Activated CD8-positive, alpha-beta memory T cell treated with anti-CD3 and anti-CD28 coated beads for 24 hours (primary cell): Measurements from ENCODE around the gene WDFY2.

Experiments used
- DNase-seq: peaks from one replicate; pipeline ENCODE4 v3.0.0-alpha.2; 2020

WDFY2 gene

GRCh38 chr13:51756651-51757050 is 172.4 kb downstream of the WDFY2 start:
- DNase-seq = no peak

DNA sequence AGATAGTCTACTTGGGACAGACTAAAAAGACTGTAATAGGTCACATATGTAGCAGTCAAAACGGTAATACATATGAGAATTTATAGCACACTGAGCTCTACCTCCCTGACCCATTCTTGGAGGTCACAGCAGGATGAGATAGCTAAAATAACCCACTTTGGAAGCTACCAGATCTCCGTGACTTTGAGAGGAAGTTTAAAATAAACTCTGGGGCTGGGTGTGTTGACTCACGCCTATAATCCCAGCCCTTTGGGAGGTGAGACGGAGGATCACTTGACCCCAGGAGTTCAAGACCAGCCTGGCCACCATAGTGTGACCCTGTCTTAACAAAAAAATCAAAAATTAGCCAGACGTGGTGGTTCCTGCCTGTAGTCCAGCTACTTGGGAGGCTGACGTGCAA is 174.4 kb downstream of the WDFY2 start:
- no peak for DNase-seq

GRCh38 chr13:51759240-51759639 is 175.0 kb downstream of the WDFY2 start:
- no peak for DNase-seq

- DNase-seq = no peak
These were observed 176.3 kb downstream of the WDFY2 start for GRCh38 chr13:51760592-51760991.

- no peak for DNase-seq
These were observed 177.5 kb downstream of the WDFY2 start for GRCh38 chr13:51761643-51762350.

GRCh38 chr13:51763486-51763885 is 179.2 kb downstream of the WDFY2 start:
- no peak for DNase-seq

DNA sequence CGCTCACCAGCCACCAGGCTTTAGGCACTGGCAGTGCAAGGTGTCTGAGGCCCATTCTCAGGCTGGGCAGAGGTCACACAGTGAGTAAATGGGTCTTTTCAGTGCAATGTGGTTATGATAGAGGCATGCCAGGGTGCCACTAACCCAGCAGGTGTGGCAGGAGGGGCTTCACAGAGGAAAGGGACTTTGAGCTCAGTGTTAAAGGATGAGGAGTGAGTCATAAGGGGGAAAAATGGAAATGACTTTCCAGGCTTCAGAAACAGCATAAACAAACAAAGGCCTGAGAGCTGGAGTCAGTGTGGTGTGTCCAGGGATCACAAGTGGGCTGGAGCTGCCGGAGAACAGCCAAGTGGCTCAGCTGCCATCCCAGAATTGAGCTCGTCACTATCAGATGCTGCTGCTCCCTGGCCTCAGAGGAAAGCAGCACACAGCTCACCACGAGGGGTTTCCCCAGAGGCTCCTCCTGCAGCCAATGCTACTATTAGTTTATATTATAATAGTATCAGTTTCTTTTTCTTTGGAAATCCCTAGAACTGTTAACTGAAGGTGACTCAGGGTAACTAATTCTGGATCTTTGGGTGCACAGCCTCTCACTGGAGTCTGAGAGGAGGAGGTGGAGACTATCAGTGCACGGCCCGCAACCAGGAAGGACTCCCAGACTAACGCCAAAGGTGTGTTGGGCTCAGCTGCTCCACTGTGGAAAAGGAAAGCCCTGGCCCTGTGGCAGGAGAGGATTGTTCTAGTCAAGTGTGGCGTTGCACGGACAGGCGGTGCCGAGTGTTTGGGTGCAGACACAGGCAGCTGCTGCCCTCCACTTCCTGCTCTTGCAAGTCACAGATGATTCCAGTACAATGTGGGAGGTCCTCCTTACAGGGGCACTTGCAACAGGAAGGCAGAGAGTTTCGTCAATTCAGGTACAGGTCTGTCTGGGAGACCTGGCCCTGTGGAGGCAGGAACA is 180.2 kb downstream of the WDFY2 start:
- DNase-seq = peak; percentile 87

- DNase-seq = no peak
These were observed 180.9 kb downstream of the WDFY2 start for GRCh38 chr13:51765142-51765515.

- DNase-seq = no peak
These were observed 182.8 kb downstream of the WDFY2 start for GRCh38 chr13:51767100-51767499.

- DNase-seq = no peak
These were observed 184.2 kb downstream of the WDFY2 start for GRCh38 chr13:51768378-51768921.

DNA sequence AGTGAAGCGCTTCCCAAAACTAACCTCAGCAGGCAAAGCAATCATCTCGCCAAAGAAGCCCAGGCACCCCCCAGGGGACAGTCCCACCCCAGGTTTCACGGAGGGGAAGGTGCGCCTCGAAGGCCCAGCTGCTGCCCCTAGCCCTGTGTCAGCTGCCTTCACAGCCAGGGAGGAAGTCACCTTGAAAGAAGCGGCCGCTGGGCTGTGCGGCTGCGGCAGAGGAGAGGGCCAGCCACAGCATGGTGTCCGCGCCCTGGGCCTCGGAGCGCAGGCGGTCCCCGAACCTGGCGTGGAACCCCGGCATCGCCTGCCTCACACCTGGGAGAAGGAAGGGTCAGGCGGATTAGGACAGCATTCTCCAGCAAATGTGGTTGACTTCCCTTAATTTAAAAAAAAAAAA is 184.7 kb downstream of the WDFY2 start:
- no peak for DNase-seq

GRCh38 chr13:51769455-51770127 is 185.3 kb downstream of the WDFY2 start:
- DNase-seq = no peak

DNA sequence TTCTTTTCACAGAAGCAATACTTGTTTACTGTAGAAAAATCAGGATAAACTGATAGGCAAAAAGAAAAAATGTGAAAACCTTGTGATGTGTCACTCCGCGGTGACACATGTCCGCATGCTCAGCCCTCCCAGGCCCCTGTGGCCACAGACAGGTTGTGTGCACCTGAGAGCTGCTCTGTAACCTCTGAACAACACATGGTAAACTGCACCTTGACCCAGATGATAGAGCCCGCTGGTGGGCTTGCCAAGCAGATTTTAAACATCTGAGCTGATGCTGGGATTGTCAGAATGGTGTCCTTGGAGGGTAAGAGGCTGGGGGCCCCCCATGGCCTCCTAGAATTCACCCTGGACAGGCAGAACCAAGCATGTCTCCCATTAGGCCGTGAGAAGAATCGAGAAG is 185.9 kb downstream of the WDFY2 start:
- no peak for DNase-seq

- DNase-seq = no peak
These were observed 186.6 kb downstream of the WDFY2 start for GRCh38 chr13:51770681-51771417.

DNA sequence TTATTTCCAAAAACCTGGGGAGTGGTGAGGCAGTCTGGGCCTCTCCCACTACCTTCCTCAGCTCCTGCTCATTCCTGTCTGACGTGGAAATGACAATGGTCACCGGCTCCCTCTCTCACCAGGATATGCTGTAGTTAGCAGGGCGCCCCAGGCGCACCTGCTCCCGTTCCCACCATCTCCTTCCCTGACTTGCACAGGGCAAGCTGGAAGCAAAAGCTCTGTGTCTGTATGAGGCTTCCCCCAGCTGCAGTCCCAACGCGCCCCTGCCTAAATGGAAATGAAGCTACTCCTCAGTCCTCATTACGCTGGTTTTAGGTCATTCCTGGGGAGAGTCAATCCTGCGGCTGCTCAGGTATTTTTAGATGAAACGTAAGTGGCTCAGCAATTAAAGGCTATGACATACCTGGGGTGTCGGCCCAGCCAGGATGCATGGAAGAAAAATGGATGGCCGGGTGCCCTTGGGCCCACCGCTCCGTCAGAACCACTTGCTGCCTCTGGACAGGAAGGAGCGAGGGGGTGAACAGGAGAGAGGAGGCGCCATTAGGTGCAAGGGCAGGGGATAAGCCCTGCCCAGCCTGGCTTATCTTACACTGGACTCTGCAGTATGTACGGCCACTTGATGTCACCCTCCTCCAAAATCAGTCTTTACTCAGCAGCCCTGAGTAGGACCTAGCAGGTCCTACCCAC is 187.3 kb downstream of the WDFY2 start:
- no peak for DNase-seq

DNA sequence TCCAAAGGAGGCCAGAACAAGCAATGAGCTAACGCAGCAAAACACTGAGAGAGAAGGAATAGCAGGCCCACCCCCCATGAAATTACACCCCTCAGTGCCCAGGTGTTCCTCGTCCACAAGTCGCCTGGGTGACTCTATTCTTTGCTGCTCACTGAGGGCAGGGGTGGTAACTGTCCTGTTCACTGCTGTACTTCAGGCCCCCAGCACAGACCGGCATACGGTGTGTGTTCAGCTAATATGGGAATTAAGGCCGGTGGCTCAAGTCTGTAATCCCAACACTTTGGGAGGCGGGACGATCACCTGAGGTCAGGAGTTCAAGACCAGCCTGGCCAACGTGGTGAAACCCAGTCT is 187.8 kb downstream of the WDFY2 start:
- no peak for DNase-seq

GRCh38 chr13:51772781-51773180 is 188.5 kb downstream of the WDFY2 start:
- no peak for DNase-seq

DNA sequence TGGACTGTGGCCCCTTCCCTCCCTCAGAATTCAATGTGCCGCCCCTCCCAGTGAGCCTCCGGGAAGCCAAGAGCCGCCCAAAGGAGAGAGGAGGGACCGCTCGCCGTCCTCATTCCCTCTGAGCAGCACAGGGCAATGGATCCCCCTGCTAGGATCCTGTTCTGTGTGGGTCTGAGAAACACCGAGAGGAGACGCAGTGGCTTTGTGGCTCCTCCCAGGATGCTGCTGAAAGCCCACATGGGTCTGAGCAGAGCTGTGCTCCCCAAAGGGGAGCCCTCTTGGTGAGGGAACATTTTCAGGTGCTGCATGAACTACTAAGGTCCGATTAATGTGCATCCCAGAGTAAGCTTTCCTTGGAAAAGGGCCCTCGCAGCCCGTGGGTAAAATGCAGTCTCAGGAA is 189.3 kb downstream of the WDFY2 start:
- DNase-seq = no peak

- no peak for DNase-seq
These were observed 191.9 kb downstream of the WDFY2 start for GRCh38 chr13:51776179-51776578.

DNA sequence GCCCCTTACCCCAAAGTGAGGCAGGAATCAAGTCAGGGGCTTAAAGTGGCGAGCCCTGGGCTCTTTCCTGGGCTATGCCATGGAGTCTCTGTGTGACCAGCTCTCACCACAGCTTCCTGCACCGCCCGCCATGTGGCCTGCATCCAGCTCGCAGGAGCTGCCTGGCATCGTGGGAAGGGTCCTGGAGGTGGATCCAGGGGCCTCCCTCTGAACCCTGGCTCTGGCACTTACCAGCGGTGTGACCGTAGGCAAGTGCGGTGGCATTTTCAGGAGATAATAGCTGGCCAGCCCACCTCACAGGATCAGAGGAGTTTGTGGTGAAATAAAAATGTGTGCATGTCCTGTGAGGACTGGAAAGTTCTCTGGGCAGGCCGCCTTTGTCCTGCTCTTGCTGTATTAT is 193.7 kb downstream of the WDFY2 start:
- no peak for DNase-seq

- DNase-seq = no peak
These were observed 194.1 kb downstream of the WDFY2 start for GRCh38 chr13:51778392-51778791.

DNA sequence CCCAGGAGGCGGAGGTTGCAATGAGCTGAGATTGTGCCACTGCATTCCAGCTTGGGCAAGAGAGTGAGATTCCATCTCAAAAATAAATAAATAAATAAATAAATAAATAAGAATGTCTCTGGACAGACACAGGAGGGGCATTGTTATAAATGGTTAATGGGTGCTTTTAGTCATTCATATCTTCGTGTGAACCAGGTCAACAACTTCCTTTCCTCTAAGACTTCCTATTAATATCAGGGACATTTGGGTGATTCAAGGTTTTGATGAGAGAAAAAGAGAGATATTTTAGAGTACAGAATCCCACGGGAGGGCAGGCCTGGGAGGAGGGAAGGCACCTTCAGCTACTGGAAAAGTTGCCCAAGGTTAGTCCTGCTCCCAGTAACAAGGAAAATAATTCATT is 195.8 kb downstream of the WDFY2 start:
- no peak for DNase-seq
